Breast epithelium (tissue), 4 donors: ENCODE data around the gene PNLIPRP1. TPM values are rescaled to one million over a fixed set of nuclear protein-coding genes. Genes with fewer than 3 reads are reported as not detected.

ENCODE experiments used
- DNase-seq, 2 donors: peaks; one replicate each; pipeline ENCODE4 v3.0.0-alpha.2; 2019; ENCODE audit warnings: low spot score in 2 of 2
- H3K27ac ChIP-seq, 2 donors: fragments of 200-600 bp; sonication (generic) in 1 of 2; one replicate each; pipeline ENCODE4 v1.5.1; 2016 to 2019; ENCODE audit warnings: mild to moderate bottlenecking in 1 of 2
- H3K27me3 ChIP-seq, 2 donors: fragments of 200-600 bp; sonication (generic) in 1 of 2; one replicate each; pipeline versions ENCODE4 v1.5.1 to v1.6.0; 2017 to 2019; ENCODE audit warnings: control low read depth in 1 of 2, mild to moderate bottlenecking in 1 of 2
- H3K36me3 ChIP-seq: fragments of 200-600 bp; one replicate; pipeline ENCODE4 v1.5.1; 2019
- H3K4me1 ChIP-seq, 2 donors: fragments of 200-600 bp; sonication (generic); one replicate each; pipeline ENCODE4 v1.5.1; 2016 to 2019; ENCODE audit warnings: control low read depth in 1 of 2
- H3K4me3 ChIP-seq, 3 donors: fragments of 200-600 bp; sonication (generic); 1 replicate in 2 of 3; 2 replicates in 1 of 3; pipeline ENCODE4 v1.5.1; 2016 to 2019; ENCODE audit warnings: mild to moderate bottlenecking in 3 of 3, moderate library complexity in 2 of 3
- H3K9me3 ChIP-seq, 2 donors: fragments of 200-600 bp; sonication (generic) in 1 of 2; one replicate each; pipeline ENCODE4 v1.5.1; 2016 to 2019; ENCODE audit warnings: control low read depth in 1 of 2
- POLR2A ChIP-seq: fragments of 450-650 bp; IDR thresholded peaks from one replicate; pipeline ENCODE4 v1.6.1; 2016; ENCODE audit warnings: antibody characterized with exemption, mild to moderate bottlenecking, moderate library complexity
- POLR2AphosphoS5 ChIP-seq, 3 donors: sonication (generic); formaldehyde crosslinking; IDR thresholded peaks; one replicate each; pipeline ENCODE4 v1.6.1; 2017; ENCODE audit warnings: antibody characterized with exemption in 3 of 3
- intact Hi-C: fragments of 100-400 bp; cut with DNase I; formaldehyde crosslinking; loops from one replicate; pipeline ENCODE4 v1.15.1; 2023; ENCODE audit warnings: low total_unique reads
- total RNA-seq, 3 donors: library from RNA; depleted of rRNA; stranded (reverse); fragments of >200 nt; gene quantifications; one replicate each; pipeline ENCODE4 v1.1.0, GENCODE V29; 2016
- TF ChIP-seq, protein P1 (sequence below), 3 donors: fragments of 450-650 bp; IDR thresholded peaks; one replicate each; pipeline ENCODE4 v1.5.1; 2016 to 2017; ENCODE audit warnings: antibody characterized with exemption in 3 of 3, mild to moderate bottlenecking in 3 of 3, moderate library complexity in 3 of 3

The PNLIPRP1 gene
- total RNA-seq, 3 donors from 2014 or later: not detected

GRCh38 chr10:116610443-116611152 lies 19.8 kb downstream of the PNLIPRP1 start:
- Histone ChIP-seq H3K9me3 (no peaks in the 10 kb centered on the region), H3K36me3 (no peaks in the 10 kb centered on the region), H3K4me1 (no peaks in the 10 kb centered on the region), H3K27me3 (peaks cover 0 to 23% of the 10 kb centered on the region in 2 donors), H3K4me3 (no peak overlapping the region), H3K27ac (no peak overlapping the region)
- intact Hi-C loops: no loop called here
- TF ChIP-seq POLR2A: no peak
- TF ChIP-seq, protein P1, sequence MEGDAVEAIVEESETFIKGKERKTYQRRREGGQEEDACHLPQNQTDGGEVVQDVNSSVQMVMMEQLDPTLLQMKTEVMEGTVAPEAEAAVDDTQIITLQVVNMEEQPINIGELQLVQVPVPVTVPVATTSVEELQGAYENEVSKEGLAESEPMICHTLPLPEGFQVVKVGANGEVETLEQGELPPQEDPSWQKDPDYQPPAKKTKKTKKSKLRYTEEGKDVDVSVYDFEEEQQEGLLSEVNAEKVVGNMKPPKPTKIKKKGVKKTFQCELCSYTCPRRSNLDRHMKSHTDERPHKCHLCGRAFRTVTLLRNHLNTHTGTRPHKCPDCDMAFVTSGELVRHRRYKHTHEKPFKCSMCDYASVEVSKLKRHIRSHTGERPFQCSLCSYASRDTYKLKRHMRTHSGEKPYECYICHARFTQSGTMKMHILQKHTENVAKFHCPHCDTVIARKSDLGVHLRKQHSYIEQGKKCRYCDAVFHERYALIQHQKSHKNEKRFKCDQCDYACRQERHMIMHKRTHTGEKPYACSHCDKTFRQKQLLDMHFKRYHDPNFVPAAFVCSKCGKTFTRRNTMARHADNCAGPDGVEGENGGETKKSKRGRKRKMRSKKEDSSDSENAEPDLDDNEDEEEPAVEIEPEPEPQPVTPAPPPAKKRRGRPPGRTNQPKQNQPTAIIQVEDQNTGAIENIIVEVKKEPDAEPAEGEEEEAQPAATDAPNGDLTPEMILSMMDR (IDR thresholded peaks at IDR 0.05): no peak
- no peak for TF ChIP-seq POLR2AphosphoS5 (IDR thresholded peaks at IDR 0.05)
- no peak for DNase-seq

DNA sequence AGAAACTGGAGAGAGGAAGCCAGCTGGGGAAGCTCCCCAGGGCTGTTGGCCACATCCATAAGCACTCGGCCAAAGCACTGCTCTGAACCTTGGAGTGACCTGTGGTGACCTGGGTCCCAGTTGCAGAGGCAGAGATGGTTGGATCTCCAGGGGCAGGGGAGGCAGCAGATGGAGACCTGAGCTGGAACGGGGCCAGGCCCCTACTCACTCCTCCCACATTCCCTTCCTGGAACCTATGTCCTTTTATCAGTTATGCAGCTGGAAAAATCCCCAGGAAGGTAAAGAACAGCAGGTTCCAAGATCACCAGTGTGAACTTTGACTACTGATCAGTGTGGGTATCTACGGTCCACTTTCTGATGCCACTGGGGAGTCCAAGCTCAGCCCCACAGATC lies 20.4 kb downstream of the PNLIPRP1 start:
- Histone ChIP-seq H3K27me3 (peaks cover 0 to 23% of the 10 kb centered on the region in 2 donors), H3K9me3 (no peaks in the 10 kb centered on the region), H3K36me3 (no peaks in the 10 kb centered on the region), H3K4me3 (no peak overlapping the region), H3K4me1 (no peaks in the 10 kb centered on the region), H3K27ac (no peak overlapping the region)
- DNase-seq: no peak
- intact Hi-C loops: no loop called here
- no peak for TF ChIP-seq POLR2AphosphoS5 (IDR thresholded peaks at IDR 0.05)
- no peak for TF ChIP-seq POLR2A
- TF ChIP-seq, protein P1 (IDR thresholded peaks at IDR 0.05): no peak

DNA sequence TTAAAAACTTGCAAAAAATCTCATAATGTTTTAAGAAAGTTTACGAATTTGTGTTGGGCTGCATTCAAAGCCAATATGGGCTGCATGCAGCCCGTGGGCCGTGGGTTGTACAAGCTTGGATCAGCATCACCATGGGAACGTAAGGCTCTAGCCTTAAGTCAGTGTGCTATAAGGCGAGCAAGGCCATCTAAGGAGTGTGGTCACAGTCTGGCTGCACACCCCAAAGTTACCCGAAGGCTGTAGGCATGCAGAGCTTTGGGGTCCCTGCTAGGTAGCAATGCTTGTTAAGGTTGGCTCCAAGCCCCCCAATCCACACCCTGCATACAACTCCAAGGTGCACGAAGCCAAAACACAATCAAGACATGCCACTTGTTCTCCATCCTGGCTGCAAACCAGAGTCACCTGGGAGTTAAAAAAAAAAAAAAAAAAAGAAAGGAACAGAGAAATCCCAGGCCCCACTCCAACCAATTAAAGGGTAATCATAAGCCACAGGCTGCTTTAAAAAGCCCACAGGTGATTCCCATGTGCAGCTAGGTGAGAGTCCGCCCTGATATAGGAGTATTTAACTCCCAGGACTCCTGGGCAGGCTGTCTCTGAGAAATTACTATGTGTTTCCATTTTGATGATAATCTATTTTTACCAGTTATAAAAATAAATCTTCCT lies 21.5 kb downstream of the PNLIPRP1 start:
- no peaks in the 10 kb centered on the region for H3K36me3 ChIP-seq
- H3K27ac ChIP-seq: no peak overlapping the region
- H3K4me3 ChIP-seq: no peak overlapping the region
- intact Hi-C loops: no loop called here
- peaks cover 0 to 23% of the 10 kb centered on the region in 2 donors for H3K27me3 ChIP-seq
- no peaks in the 10 kb centered on the region for H3K9me3 ChIP-seq
- DNase-seq: no peak
- TF ChIP-seq POLR2AphosphoS5 (IDR thresholded peaks at IDR 0.05): no peak
- TF ChIP-seq POLR2A: no peak
- no peaks in the 10 kb centered on the region for H3K4me1 ChIP-seq

GRCh38 chr10:116613471-116613870 lies 22.7 kb downstream of the PNLIPRP1 start:
- Histone ChIP-seq H3K36me3 (no peaks in the 10 kb centered on the region), H3K27ac (no peak overlapping the region), H3K4me1 (no peaks in the 10 kb centered on the region), H3K4me3 (no peak overlapping the region), H3K9me3 (no peaks in the 10 kb centered on the region), H3K27me3 (peaks cover 0 to 23% of the 10 kb centered on the region in 2 donors)
- DNase-seq: no peak
- intact Hi-C loops: no loop called here
- TF ChIP-seq, protein P1 (IDR thresholded peaks at IDR 0.05): no peak
- TF ChIP-seq POLR2AphosphoS5 (IDR thresholded peaks at IDR 0.05) (no peak), POLR2A (no peak)

GRCh38 chr10:116614796-116615195 lies 24.0 kb downstream of the PNLIPRP1 start:
- no peak for DNase-seq
- intact Hi-C loops: no loop called here
- no peak for TF ChIP-seq POLR2A
- TF ChIP-seq POLR2AphosphoS5 (IDR thresholded peaks at IDR 0.05): no peak
- TF ChIP-seq, protein P1 (IDR thresholded peaks at IDR 0.05): no peak

More at GRCh38 chr10:116614796-116615195, 24.0 kb downstream of the PNLIPRP1 start:
- no peak overlapping the region for H3K27ac ChIP-seq
- peaks cover 0 to 14% of the 10 kb centered on the region in 2 donors for H3K27me3 ChIP-seq
- no peaks in the 10 kb centered on the region for H3K36me3 ChIP-seq
- H3K4me1 ChIP-seq: no peaks in the 10 kb centered on the region
- H3K9me3 ChIP-seq: no peaks in the 10 kb centered on the region
- H3K4me3 ChIP-seq: no peak overlapping the region
